Body of pancreas (tissue), 4 donors: ENCODE results near the gene GET3.

Experiments
- CTCF ChIP-seq, 7 experiments: fragments of 450-650 bp in 4 of 7; fragments of 200-600 bp in 3 of 7; sonication (generic) in 3 of 7; IDR thresholded peaks; one replicate each; pipeline ENCODE4 v1.5.1; 2016 to 2019; ENCODE audit warnings: antibody characterized with exemption in 7 of 7
- POLR2A ChIP-seq, 3 donors: fragments of 450-650 bp; IDR thresholded peaks; one replicate each; pipeline ENCODE4 v1.6.1; 2016; ENCODE audit warnings: antibody characterized with exemption in 3 of 3, mild to moderate bottlenecking in 2 of 3

GRCh38 chr19:12689012-12689411 lies 48.3 kb upstream of the GET3 start:
- TF ChIP-seq CTCF (IDR thresholded peaks at IDR 0.05), result no peak
- no peak for TF ChIP-seq POLR2A (IDR thresholded peaks at IDR 0.05)
